Liver (tissue), 9 donors: ENCODE measurements around the gene COL4A1. TPM values are rescaled to one million over a fixed set of nuclear protein-coding genes. Genes with fewer than 3 reads are reported as not detected.

Experiments used
- DNase-seq: peaks from one replicate; pipeline ENCODE4 v3.0.0-alpha.2; 2017; ENCODE audit warnings: low spot score
- H3K27ac ChIP-seq, 2 donors: one replicate each; pipeline ENCODE4 v1.7.0; 2013; ENCODE audit warnings: inconsistent platforms in 2 of 2, low read length in 2 of 2, control low read depth in 1 of 2, low read depth in 1 of 2, mild to moderate bottlenecking in 1 of 2
- H3K27me3 ChIP-seq, 4 donors: one replicate each; pipeline versions ENCODE4 v1.6.1 to v1.7.0; 2013; ENCODE audit warnings: low read length in 3 of 4, inconsistent platforms in 1 of 4, mild to moderate bottlenecking in 1 of 4, moderate library complexity in 1 of 4; ENCODE audit not compliant: control insufficient read depth in 4 of 4, insufficient read depth in 4 of 4
- H3K36me3 ChIP-seq, 4 donors: one replicate each; pipeline versions ENCODE4 v1.6.1 to v1.7.0; 2013; ENCODE audit warnings: low read length in 3 of 4, mild to moderate bottlenecking in 3 of 4, low read depth in 1 of 4, moderate library complexity in 1 of 4; ENCODE audit not compliant: control insufficient read depth in 4 of 4, insufficient read depth in 3 of 4
- H3K4me1 ChIP-seq, 4 donors: one replicate each; pipeline versions ENCODE4 v1.6.1 to v1.7.0; 2013; ENCODE audit warnings: low read length in 3 of 4, mild to moderate bottlenecking in 3 of 4, moderate library complexity in 1 of 4; ENCODE audit not compliant: control insufficient read depth in 4 of 4, insufficient read depth in 4 of 4
- H3K4me3 ChIP-seq, 3 donors: one replicate each; pipeline versions ENCODE4 v1.6.1 to v1.7.0; 2013; ENCODE audit warnings: low read length in 3 of 3, control low read depth in 1 of 3, low read depth in 1 of 3, mild to moderate bottlenecking in 1 of 3
- H3K9ac ChIP-seq, 2 donors: one replicate each; pipeline ENCODE4 v1.7.0; 2013; ENCODE audit warnings: low read length in 2 of 2, mild to moderate bottlenecking in 2 of 2, moderate library complexity in 2 of 2, control low read depth in 1 of 2, low read depth in 1 of 2
- H3K9me3 ChIP-seq, 4 donors: one replicate each; pipeline versions ENCODE4 v1.6.1 to v1.7.0; 2013; ENCODE audit warnings: low read length in 3 of 4; ENCODE audit not compliant: control insufficient read depth in 4 of 4
- ATF3 ChIP-seq: IDR thresholded peaks from 2 replicates; pipeline ENCODE4 v1.6.1; 2016; ENCODE audit warnings: antibody characterized with exemption
- EGR1 ChIP-seq, 2 donors: IDR thresholded peaks; 2 replicates each; pipeline ENCODE4 v1.6.1; 2016 to 2018; ENCODE audit warnings: antibody characterized with exemption in 2 of 2, low read depth in 2 of 2
- FOXA2 ChIP-seq: IDR thresholded peaks from 2 replicates; pipeline ENCODE4 v1.6.1; 2016; ENCODE audit warnings: antibody characterized with exemption
- HNF4A ChIP-seq, 2 donors: conservative IDR thresholded peaks; 2 replicates each; pipeline ENCODE4 v1.6.1; 2016; ENCODE audit warnings: antibody characterized with exemption in 2 of 2, mild to moderate bottlenecking in 2 of 2
- HNF4G ChIP-seq: IDR thresholded peaks from 2 replicates; pipeline ENCODE4 v1.6.1; 2016; ENCODE audit warnings: antibody characterized with exemption
- JUND ChIP-seq, 2 donors: IDR thresholded peaks; 2 replicates each; pipeline ENCODE4 v1.6.1; 2016; ENCODE audit warnings: antibody characterized with exemption in 2 of 2
- MAX ChIP-seq: IDR thresholded peaks from 2 replicates; pipeline ENCODE4 v1.6.1; 2016; ENCODE audit warnings: antibody characterized with exemption
- NR2F2 ChIP-seq: IDR thresholded peaks from 2 replicates; pipeline ENCODE4 v1.6.1; 2016; ENCODE audit warnings: antibody characterized with exemption
- SP1 ChIP-seq: IDR thresholded peaks from 2 replicates; pipeline ENCODE4 v1.6.1; 2018; ENCODE audit warnings: antibody characterized with exemption, mild to moderate bottlenecking
- YY1 ChIP-seq: IDR thresholded peaks from 2 replicates; pipeline ENCODE4 v1.6.1; 2016; ENCODE audit warnings: antibody characterized with exemption, mild to moderate bottlenecking
- WGBS: extraction: QIAGEN DNeasy Blood & Tissue Kit; methylation state at CpG from one replicate; pipeline ENCODE4 v1.1.7; 2013; 5-methylcytosine and 5-hydroxymethylcytosine counted together
- polyA plus RNA-seq, 2 donors: library from polyadenylated mRNA; stranded (reverse) in 1 of 2; unstranded in 1 of 2; fragments of 200-250 nt in 1 of 2; fragments of >200 nt in 1 of 2; fragmentation: Nextera tagmentation in 1 of 2; extraction: Ambion mirVana in 1 of 2; gene quantifications; one replicate each; pipeline versions ENCODE4 v1.2.1 to v1.2.3, GENCODE V29; 2013 to 2015
- total RNA-seq, 2 donors: library from RNA; depleted of rRNA; stranded (reverse); fragments of >200 nt; gene quantifications; one replicate each; pipeline ENCODE4 v1.2.3, GENCODE V29; 2014
- TF ChIP-seq, protein P1 (sequence below): IDR thresholded peaks from 2 replicates; pipeline ENCODE4 v1.6.1; 2016; ENCODE audit warnings: antibody characterized with exemption, mild to moderate bottlenecking
- TF ChIP-seq, protein P2 (sequence below): fragments of 150-350 bp; IDR thresholded peaks from 2 replicates; pipeline ENCODE4 v1.5.1; 2017; ENCODE audit warnings: improper control_type of control experiment, low read depth, low read length; ENCODE audit not compliant: missing input control
- donor health status: healthy.
- donor health status: healthy.
- donor health status: healthy.
- donor health status: healthy.
- donor health status: healthy.

The COL4A1 gene
- total and polyA plus RNA-seq, 4 donors: 5.0 to 68.5 (median 37.9) TPM

DNA sequence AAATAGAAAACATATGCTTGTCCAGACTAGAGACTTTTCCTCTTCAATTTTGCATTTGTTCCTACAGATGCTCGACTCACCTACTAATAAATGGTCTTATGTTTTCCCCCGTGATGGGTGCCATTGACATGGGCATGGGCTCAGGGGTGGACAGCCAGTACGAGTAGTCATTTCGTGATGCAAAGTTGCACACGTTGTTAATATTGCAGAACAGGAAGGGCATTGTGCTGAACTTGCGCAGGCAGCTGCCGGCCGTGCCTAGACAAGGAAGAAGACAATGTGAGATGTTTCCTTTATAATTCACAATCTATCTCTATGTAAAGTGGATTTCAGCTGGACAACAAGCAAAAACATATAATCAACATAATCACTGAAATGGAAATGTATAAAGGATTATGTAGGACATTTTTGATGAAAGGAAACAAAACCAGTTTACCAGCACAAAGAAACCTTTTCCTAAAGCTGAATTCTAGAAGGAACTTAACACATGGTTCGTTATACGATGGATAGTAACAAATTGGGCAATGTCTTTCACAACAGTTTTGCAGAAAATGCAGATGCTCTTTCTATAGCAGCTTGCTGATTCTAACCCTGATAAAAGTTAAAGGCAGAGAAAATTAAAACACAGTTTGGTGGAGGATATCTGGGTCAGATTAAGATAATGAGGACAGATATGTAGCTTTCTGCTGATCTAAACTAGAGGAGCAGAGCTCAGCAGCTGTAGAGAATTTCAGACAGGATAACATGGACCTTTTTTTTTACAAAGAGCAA lies 145.7 kb downstream of the COL4A1 start:
- no peaks in the 10 kb centered on the region for H3K36me3 ChIP-seq
- H3K27ac ChIP-seq: peak overlapping the region; percentile 19 to 69
- TF ChIP-seq, protein P1, sequence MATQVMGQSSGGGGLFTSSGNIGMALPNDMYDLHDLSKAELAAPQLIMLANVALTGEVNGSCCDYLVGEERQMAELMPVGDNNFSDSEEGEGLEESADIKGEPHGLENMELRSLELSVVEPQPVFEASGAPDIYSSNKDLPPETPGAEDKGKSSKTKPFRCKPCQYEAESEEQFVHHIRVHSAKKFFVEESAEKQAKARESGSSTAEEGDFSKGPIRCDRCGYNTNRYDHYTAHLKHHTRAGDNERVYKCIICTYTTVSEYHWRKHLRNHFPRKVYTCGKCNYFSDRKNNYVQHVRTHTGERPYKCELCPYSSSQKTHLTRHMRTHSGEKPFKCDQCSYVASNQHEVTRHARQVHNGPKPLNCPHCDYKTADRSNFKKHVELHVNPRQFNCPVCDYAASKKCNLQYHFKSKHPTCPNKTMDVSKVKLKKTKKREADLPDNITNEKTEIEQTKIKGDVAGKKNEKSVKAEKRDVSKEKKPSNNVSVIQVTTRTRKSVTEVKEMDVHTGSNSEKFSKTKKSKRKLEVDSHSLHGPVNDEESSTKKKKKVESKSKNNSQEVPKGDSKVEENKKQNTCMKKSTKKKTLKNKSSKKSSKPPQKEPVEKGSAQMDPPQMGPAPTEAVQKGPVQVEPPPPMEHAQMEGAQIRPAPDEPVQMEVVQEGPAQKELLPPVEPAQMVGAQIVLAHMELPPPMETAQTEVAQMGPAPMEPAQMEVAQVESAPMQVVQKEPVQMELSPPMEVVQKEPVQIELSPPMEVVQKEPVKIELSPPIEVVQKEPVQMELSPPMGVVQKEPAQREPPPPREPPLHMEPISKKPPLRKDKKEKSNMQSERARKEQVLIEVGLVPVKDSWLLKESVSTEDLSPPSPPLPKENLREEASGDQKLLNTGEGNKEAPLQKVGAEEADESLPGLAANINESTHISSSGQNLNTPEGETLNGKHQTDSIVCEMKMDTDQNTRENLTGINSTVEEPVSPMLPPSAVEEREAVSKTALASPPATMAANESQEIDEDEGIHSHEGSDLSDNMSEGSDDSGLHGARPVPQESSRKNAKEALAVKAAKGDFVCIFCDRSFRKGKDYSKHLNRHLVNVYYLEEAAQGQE: no peak
- TF ChIP-seq YY1: no peak
- TF ChIP-seq, protein P2, sequence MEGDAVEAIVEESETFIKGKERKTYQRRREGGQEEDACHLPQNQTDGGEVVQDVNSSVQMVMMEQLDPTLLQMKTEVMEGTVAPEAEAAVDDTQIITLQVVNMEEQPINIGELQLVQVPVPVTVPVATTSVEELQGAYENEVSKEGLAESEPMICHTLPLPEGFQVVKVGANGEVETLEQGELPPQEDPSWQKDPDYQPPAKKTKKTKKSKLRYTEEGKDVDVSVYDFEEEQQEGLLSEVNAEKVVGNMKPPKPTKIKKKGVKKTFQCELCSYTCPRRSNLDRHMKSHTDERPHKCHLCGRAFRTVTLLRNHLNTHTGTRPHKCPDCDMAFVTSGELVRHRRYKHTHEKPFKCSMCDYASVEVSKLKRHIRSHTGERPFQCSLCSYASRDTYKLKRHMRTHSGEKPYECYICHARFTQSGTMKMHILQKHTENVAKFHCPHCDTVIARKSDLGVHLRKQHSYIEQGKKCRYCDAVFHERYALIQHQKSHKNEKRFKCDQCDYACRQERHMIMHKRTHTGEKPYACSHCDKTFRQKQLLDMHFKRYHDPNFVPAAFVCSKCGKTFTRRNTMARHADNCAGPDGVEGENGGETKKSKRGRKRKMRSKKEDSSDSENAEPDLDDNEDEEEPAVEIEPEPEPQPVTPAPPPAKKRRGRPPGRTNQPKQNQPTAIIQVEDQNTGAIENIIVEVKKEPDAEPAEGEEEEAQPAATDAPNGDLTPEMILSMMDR: no peak
- TF ChIP-seq HNF4G: no peak
- TF ChIP-seq JUND (IDR thresholded peaks at IDR 0.05): no peak
- no peak for TF ChIP-seq SP1
- no peak for TF ChIP-seq MAX
- TF ChIP-seq EGR1 (IDR thresholded peaks at IDR 0.05; ENCODE audit: low read depth in 2 of 2): no peak
- H3K4me3 ChIP-seq: no peak overlapping the region
- peaks cover 0 to 2% (median 0%) of the 10 kb centered on the region in 4 donors for H3K27me3 ChIP-seq
- DNase-seq: no peak
- H3K9me3 ChIP-seq: no peaks in the 10 kb centered on the region
- 68% methylated on average over 10 of the region's 10 CpGs for WGBS
- no peak overlapping the region for H3K9ac ChIP-seq
- H3K4me1 ChIP-seq: no peaks in the 10 kb centered on the region

- no peaks in the 10 kb centered on the region for H3K9me3 ChIP-seq
- H3K36me3 ChIP-seq: peaks cover 0 to 2% (median 0%) of the 10 kb centered on the region in 4 donors
- no peak for DNase-seq
- H3K4me1 ChIP-seq: no peaks in the 10 kb centered on the region
- H3K9ac ChIP-seq: no peak overlapping the region
- 79% methylated on average over 2 of the region's 2 CpGs for WGBS
- no peak overlapping the region for H3K27ac ChIP-seq
- no peaks in the 10 kb centered on the region for H3K27me3 ChIP-seq
- TF ChIP-seq JUND (IDR thresholded peaks at IDR 0.05) (no peak), HNF4A (conservative IDR thresholded peaks at IDR 0.05) (no peak), FOXA2 (no peak), SP1 (no peak), HNF4G (no peak)
- no peak overlapping the region for H3K4me3 ChIP-seq
These were observed 148.7 kb downstream of the COL4A1 start for GRCh38 chr13:110158226-110158625.

- H3K9me3 ChIP-seq: no peaks in the 10 kb centered on the region
- TF ChIP-seq ATF3: no peak
- no peak for TF ChIP-seq HNF4G
- TF ChIP-seq NR2F2: no peak
- no peak for TF ChIP-seq EGR1 (IDR thresholded peaks at IDR 0.05; ENCODE audit: low read depth in 2 of 2)
- H3K4me1 ChIP-seq: no peaks in the 10 kb centered on the region
- no peak overlapping the region for H3K9ac ChIP-seq
- H3K4me3 ChIP-seq: no peak overlapping the region
- no peak for DNase-seq
- no peak overlapping the region for H3K27ac ChIP-seq
- H3K27me3 ChIP-seq: no peaks in the 10 kb centered on the region
- WGBS: 65% methylated on average over 1 of the region's 1 CpG
- peaks cover 0 to 2% (median 0%) of the 10 kb centered on the region in 4 donors for H3K36me3 ChIP-seq
These were observed 149.2 kb downstream of the COL4A1 start for GRCh38 chr13:110157718-110158117.
